ENCODE data around the gene GALR2.

The GALR2 gene

DNA sequence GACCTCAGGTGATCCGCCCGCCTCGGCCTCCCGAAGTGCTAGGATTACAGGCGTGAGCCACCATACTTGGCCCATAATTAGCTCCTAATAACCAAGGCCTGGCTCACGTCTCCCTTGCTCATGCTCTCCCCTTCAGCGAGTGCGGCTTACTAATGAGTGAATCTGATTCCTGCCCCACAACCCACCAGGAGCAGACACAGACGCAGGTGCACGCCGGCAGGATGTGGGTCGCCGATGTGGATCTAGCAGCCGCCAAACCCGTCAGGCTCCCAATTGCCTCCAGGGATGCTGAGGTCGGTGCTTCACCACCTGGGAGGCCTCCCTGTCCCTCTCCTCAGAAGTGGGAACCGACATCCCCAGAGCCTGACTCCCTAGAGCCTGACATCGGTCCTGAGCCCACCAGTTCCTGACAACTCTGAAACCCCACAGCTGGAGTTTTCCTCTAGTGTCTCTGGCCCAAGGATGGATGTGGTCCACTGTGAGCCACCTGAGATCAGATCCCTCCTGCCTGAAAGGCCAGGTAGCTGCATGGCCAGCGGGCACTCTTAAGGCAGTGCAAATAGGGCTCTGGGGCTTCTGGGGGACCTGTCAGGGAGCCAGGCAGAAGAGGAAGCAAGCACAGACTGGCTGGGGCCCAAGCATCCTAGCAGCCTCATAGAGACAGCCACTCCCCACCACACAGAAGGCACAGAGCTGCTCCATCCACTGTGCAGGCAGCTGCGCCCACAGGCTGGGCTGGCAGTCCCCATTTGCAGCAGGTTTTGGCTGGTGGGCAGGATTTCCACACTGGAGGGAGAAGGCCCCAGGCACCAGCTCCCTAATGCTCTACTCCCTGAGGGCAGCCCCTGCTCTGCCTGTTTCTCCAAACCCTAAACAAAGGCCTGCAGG lies 18.2 kb downstream of the GALR2 start:
- no peak for DNase-seq (ENCODE audit: low read depth in 2 of 2)

- DNase-seq (ENCODE audit: low read depth in 2 of 2) = no peak
These were observed 19.5 kb downstream of the GALR2 start for GRCh38 chr17:76094046-76094445.

DNA sequence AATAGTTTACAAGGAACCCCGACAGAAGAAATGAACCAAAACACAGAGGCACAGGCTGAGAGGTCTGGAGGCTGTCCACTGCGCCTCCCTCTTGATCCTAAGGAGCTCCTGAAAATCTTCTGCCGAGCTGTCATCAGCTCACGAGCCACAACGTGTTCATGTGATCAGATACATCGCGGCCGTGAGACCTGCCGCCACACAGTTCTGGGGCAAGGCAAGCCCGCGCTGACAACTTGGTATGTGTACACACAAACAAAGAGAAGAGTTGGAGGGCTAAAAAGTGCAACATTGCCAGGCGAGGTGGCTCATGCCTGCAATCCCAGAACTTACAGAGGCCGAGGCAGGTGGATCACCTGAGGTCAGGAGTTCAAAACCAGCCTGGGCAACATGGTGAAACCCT lies 21.4 kb downstream of the GALR2 start:
- DNase-seq (ENCODE audit: low read depth in 2 of 2) = no peak

- DNase-seq (ENCODE audit: low read depth in 2 of 2) = no peak
These were observed 23.2 kb downstream of the GALR2 start for GRCh38 chr17:76097716-76098295.

DNA sequence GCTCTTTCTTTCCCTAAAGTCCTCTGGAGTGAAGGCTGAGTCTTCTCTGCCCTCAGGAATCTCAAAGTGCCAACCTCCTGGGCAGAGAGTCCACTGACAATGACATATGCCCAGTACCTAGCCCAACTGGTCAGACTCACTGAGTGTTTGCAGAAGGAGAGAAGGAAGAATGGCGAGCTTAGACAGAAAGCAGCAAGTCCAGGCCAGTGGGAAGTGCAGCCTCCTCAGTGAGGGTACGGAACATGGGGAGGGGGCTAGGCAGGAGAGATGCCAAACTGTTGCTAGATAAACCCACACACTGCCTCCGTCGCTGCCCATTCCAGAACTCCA lies 28.3 kb downstream of the GALR2 start:
- no peak for DNase-seq (ENCODE audit: low read depth in 2 of 2)

- DNase-seq (ENCODE audit: low read depth in 2 of 2) = peak; percentile 84 to 88
These were observed 28.9 kb downstream of the GALR2 start, which contains the start of gene EXOC7 for GRCh38 chr17:76103274-76104139. Gene EXOC7 (minus strand): TSS chr17:76103787. CDS start chr17:76103692, 95 bp downstream.

DNA sequence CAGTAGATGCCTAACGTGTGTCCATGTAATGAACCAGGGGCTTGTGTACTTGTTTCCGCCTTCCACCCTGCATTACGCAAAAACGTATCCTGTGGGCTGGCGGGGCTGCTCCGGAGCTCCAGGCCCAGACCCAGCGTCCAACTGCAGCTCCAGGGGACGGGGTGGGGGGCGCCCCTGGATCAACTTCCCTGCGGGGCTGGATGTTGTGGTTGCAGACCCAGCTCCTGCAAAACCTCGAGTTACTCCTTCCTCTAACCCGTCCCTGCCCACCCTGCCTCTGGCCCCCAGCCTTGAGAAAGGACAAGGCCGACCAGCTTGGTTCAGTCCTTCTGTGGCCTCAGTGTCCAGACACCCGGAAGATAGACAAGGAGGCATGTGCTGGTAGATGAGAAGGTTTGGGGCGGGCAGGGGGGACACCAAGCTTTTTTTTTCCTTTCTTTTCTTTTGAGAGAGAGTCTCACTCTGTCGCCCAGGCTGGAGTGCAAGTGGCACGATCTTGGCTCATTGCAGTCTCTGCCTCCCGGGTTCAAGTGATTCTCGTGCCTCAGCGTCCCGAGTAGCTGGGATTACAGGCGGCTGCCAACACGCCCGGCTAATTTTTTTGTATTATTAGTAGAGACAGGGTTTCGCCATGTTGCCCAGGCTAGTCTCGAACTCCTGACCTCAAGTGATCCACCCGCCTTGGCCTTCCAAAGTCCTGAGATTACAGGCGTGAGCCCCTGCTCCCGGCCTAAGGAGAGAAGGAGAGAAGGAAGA lies 29.7 kb downstream of the GALR2 start:
- DNase-seq (ENCODE audit: low read depth in 2 of 2) = no peak

GRCh38 chr17:76104896-76105231 lies 30.3 kb downstream of the GALR2 start:
- no peak for DNase-seq (ENCODE audit: low read depth in 2 of 2)

- no peak for DNase-seq (ENCODE audit: low read depth in 2 of 2)
These were observed 32.1 kb downstream of the GALR2 start for GRCh38 chr17:76106703-76107102.

DNA sequence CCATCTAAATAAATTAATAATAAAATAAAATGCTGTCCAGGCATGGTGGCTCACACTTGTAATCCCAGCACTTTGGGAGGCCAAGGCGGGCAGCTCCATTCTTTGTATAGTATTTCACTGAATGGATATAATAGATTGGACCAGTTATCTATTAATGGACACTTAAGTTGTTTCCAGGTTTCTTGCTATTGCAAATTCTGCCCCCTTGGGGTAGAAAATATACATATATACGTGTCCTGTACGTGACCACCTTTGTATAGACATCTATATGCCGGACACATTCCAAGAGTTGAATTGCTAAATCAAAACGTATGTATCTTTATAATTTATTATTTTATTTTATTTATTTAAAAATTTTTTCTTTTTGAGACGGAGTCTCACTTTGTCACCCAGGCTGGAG lies 32.9 kb downstream of the GALR2 start:
- DNase-seq (ENCODE audit: low read depth in 2 of 2) = no peak

DNA sequence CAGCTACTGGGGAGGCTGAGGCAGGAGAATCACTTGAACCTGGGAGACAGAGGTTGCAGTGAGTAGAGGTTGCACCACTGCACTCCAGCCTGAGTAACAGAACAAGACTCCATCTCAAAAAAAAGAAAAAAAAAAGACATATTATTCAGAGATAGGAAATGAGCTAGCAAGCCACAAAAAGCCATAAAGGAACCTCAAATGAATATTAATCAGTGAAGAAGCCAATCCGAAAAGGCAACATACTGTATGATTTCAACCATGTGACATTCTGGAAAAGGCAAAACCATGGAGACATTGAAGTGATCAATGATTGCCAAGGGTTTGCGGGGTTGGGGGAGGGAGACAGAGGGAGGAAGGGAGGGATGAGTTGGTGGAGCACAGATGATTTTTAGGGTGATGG lies 37.4 kb downstream of the GALR2 start:
- no peak for DNase-seq (ENCODE audit: low read depth in 2 of 2)

DNA sequence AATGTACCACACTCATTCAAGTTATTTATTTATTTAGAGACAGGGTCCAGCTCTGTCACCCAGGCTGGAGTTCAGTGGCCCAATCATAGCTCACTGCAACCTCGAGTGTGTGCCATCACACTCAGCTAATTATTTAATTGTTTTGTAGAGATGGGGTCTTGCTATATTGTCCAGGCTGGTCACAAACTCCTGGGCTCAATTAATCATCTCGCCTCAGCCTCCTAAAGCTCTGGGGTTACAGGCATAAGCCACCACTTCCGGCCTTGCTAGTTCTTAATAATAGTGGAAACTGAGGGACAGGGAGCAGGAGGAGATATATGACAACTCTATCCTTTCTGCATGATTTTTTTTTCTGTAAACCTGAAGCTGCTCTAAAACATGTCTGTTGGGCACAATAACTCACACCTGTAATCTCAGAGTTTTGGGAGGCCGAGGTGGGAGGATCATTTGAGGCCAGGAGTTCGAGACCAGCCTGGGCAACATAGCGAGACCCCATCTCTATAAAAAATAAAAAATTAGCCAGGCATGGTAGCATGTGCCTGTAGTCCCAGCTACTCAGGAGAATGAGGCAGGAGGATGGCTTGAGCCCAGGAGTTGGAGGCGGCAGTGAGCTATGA lies 40.7 kb downstream of the GALR2 start:
- no peak for DNase-seq (ENCODE audit: low read depth in 2 of 2)

DNA sequence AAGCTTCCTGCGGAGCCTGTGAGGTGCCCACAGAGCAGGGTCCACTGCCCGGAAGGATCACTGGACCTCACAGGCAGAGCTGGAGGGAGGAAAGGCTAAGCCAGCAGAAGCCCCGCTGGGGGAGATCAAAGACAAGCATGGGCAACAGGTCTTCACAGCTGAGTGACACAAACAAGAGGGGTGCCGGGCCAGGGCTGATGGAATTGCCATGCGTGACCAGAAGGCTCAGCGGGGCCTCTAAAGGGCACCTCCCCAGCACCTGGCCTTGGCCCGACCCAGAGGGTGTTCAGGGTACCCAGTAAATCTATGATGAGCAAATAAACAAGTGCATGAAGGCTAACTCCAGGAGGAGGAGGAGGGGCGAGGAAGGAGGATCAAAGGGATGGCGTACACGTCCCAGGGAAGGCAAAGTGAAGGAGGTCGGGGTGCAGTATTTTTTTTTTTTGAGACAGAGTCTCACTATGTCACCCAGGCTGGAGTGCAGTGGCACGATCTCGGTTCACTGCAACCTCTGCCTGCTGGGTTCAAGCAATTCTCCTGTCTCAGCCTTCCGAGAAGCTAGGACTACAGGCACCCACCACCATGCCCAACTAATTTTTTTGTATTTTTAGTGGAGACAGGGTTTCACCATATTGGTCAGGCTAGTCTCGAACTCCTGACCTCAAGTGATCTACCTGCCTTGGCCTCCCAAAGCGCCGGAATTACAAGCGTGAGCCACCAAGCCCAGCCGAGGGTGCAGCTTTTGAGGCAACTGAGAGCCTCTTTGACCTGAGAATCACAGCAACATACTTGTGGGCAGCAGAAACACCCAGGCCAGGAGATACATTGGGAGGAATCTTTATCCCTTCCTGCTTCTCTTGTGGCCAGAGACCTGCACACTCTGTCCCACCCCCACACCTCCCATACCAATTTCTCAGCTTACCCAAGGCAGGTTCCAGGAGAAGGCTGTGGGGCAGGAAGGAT lies 45.1 kb downstream of the GALR2 start:
- DNase-seq (ENCODE audit: low read depth in 2 of 2) = no peak

- DNase-seq (ENCODE audit: low read depth in 2 of 2) = no peak
These were observed 46.1 kb downstream of the GALR2 start for GRCh38 chr17:76120658-76121008.

DNA sequence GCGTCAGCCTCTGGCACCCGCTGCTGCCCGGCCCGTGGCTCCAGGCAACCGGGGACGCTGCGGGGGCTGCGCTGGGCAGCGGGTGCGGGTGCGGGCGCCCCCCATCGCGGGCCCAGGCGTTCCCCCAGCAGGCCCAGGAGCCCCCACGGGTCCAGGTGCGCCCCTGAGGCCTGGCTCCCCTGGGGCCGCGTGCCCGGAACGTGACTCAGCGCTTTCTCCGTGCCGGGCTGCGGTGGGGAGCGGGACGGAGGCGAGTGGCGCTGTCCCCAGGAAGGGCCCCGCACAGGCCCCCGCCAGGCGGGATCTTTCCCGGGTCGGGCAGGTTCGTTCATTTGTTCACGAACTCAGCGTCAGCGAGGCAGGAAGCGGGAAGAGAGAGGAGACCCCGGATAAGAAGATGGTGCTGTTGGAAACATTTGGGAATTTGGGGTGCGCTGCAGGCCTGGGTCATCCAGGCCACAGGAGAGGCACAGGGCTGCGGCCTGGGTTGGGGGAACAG lies 47.4 kb downstream of the GALR2 start:
- DNase-seq (ENCODE audit: low read depth in 2 of 2) = no peak

DNA sequence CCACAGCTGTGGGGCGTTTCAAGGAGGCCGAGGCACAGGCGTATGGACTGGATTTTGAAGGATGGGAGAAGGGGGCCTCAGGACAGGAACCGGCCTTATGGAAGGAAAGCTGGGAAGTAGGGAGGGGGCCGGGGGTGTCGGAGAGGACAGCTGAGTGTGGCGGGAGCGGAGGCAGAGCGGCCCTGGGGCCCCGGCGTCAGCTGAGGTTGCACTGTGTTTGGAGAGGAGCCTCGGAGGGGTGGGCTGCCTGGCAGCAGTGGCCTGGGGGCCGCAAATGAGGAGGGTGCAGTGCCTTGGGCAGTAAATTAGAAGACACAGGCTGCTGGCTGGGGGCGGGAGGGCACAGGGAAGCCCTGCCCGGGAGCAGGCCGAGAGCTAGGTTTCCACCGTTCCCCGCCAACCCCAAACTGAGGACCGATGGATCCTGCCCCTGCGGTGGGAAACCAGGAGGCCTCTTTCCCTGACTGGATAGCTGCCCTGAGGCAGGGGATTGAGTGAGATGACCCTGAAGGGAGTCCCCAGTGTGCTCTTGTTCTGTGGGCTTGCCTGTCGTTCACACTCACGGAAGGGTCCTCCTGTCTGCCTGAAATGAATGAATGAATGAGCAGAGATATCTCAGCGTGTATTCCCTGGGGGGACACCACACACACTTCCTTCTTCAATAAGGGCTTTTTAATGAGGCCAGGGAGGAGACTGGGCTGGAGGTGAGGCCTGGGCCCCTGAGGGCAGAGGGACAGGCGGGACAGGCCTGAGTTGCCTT lies 48.0 kb downstream of the GALR2 start:
- DNase-seq (ENCODE audit: low read depth in 2 of 2) = no peak

DNA sequence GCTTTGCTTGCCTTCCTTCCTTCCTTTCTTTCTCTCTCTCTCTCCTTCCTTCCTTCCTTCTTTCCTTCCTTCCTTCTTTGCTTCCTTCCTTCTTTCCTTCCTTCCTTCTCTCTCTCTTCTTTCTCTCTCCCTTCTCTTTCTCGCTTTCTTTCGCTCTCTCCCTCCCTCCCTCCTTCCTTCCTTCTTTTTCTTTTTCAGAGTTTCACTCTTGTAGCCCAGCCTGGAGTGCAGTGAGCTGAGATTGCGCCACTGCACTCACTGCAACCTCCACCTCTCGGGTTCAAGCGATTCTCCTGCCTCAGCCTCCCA lies 48.6 kb downstream of the GALR2 start:
- DNase-seq (ENCODE audit: low read depth in 2 of 2) = no peak

- no peak for DNase-seq (ENCODE audit: low read depth in 2 of 2)
These were observed 49.4 kb downstream of the GALR2 start for GRCh38 chr17:76123749-76124581.
